ENCODE measurements around the gene CENPM.

Gene CENPM

DNA sequence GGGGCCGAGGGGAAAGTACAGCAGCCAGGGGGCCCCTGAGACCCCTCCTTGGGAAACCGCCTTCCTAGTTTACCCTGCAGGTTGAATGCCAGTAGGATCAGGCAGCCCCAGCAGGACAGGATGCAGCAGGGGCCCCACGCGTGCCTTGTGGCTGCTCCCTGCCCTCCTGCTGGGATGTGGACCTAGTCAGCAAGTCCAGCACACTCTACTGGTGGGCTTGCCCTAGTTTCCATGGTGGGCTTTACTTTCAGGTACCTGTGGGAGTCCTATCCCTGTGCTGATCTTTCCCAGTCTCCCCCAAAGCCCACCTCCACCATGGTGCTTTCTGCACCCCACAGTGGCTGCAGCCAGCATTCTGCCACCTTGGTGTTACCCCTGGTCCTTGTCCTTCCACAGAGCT, 54.2 kb downstream of the CENPM start:
- no peak for DNase-seq

DNA sequence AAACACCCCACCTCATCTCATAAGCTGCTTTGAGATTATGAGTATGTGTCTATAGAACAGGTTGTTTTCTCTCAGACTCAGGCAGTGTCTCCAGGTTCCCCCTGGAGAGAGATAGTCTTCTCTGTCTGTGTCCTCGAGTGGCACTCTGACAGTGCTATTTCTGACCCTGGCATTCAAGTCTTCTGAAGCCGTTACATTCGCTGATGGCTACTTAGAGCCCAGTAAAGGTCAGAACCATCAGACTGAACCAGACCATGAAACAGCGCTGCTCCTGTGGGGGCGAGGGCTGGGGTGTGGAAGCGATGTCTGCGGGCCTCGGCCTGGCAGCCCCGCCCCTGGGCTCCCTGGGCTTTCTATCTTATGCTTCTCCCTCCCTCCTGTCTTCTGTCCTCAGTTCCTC, 55.5 kb downstream of the CENPM start:
- DNase-seq: no peak
